Nephron progenitor cell (in vitro differentiated cells): ENCODE measurements around the gene CABP5.

Experiments
- DNase-seq: peaks from one replicate; pipeline ENCODE4 v3.0.0; 2021
- H3K27ac Mint-ChIP-seq: 2 replicates; pipeline ENCODE4 v1.8.0; 2021; ENCODE audit warnings: mild to moderate bottlenecking, moderate library complexity, mixed read lengths
- H3K27me3 Mint-ChIP-seq: 2 replicates; pipeline ENCODE4 v1.8.0; 2021; ENCODE audit warnings: mild to moderate bottlenecking, low read depth, mixed read lengths; ENCODE audit not compliant: poor library complexity
- H3K36me3 Mint-ChIP-seq: 2 replicates; pipeline ENCODE4 v1.8.0; 2021; ENCODE audit warnings: low read depth, mixed read lengths
- H3K4me1 Mint-ChIP-seq: 2 replicates; pipeline ENCODE4 v1.8.0; 2021; ENCODE audit warnings: mixed read lengths
- H3K4me3 Mint-ChIP-seq: 2 replicates; pipeline ENCODE4 v1.8.0; 2021; ENCODE audit warnings: mild to moderate bottlenecking, moderate library complexity, mixed read lengths
- H3K9me3 Mint-ChIP-seq: 2 replicates; pipeline ENCODE4 v1.8.0; 2021; ENCODE audit warnings: mild to moderate bottlenecking, moderate library complexity, mixed read lengths
- TF ChIP-seq, protein P1 (sequence below): fragments of 200-600 bp; sonication (generic); IDR thresholded peaks from 2 replicates; pipeline ENCODE4 v1.5.0; 2021; ENCODE audit warnings: antibody characterized with exemption

CABP5 gene

DNA sequence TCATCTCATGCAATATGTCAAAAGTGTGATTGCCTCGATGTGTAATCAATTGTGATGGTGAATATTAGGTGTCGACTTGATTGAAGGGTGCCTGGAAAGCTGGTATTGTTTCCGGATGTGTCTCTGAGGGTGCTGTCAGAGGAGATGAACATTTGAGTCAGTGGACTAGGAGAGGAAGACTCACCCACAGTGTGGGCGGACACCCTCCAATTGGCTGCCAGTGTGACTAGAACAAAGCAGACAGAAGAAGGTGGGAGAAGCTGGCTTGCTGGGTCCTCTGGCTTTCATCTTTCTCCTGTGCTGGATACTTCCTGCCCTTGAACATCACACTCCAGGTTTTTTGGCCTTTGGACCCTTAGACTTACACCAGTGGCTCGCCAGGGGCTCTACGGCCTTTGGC lies 15.5 kb upstream of the CABP5 start:
- DNase-seq = no peak
- no peak overlapping the region for H3K27ac Mint-ChIP-seq
- peaks cover 5% of the 10 kb centered on the region for H3K4me1 Mint-ChIP-seq
- H3K9me3 Mint-ChIP-seq = peaks cover 8% of the 10 kb centered on the region
- H3K36me3 Mint-ChIP-seq = no peaks in the 10 kb centered on the region
- H3K4me3 Mint-ChIP-seq = no peak overlapping the region
- H3K27me3 Mint-ChIP-seq = peaks cover 46% of the 10 kb centered on the region
- TF ChIP-seq, protein P1, sequence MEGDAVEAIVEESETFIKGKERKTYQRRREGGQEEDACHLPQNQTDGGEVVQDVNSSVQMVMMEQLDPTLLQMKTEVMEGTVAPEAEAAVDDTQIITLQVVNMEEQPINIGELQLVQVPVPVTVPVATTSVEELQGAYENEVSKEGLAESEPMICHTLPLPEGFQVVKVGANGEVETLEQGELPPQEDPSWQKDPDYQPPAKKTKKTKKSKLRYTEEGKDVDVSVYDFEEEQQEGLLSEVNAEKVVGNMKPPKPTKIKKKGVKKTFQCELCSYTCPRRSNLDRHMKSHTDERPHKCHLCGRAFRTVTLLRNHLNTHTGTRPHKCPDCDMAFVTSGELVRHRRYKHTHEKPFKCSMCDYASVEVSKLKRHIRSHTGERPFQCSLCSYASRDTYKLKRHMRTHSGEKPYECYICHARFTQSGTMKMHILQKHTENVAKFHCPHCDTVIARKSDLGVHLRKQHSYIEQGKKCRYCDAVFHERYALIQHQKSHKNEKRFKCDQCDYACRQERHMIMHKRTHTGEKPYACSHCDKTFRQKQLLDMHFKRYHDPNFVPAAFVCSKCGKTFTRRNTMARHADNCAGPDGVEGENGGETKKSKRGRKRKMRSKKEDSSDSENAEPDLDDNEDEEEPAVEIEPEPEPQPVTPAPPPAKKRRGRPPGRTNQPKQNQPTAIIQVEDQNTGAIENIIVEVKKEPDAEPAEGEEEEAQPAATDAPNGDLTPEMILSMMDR = no peak

DNA sequence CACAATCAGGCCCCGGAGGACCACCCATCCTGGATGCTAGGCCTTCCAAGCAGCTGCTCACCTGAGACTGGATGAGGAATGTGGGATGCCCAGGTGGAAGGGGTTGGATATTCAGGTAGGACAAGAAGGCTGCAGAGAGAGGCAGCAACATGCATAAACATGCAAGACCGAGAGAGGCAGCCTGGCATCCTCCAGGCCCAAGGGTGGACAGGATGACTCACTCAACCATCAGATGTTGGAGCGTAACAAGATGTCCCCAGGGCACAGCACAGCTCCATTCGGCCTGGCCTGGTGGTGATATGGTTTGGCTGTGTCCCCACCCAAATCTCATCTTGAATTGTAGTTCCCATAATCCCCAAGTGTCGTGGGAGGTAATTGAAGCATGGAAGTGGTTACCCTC lies 10.0 kb upstream of the CABP5 start:
- Mint-ChIP-seq H3K27me3 (peaks cover 10% of the 10 kb centered on the region), H3K36me3 (no peaks in the 10 kb centered on the region), H3K9me3 (peaks cover 24% of the 10 kb centered on the region), H3K4me1 (no peaks in the 10 kb centered on the region), H3K4me3 (no peak overlapping the region), H3K27ac (no peak overlapping the region)
- DNase-seq = no peak
- TF ChIP-seq, protein P1 = no peak

DNA sequence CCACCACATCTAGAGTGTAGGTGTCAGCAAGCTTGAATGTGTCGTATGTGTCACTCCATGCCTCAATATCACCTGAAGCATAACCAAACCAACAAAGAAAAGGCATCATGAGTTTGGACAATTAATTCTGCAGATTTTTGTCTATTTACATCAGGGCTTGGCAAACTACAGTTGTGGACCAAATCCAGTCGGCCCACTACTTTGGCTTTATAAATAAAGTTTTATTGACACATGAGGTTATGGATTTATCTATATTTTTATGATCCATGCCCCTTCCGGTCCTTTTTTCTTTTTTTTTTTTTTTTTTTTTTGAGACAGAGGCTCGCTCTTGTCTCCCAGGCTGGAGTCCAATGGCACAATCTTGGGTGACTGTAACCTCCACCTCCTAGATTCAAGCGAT lies 9.2 kb upstream of the CABP5 start:
- Mint-ChIP-seq H3K9me3 (peaks cover 28% of the 10 kb centered on the region), H3K4me1 (no peaks in the 10 kb centered on the region), H3K36me3 (no peaks in the 10 kb centered on the region), H3K4me3 (no peak overlapping the region), H3K27me3 (peaks cover 10% of the 10 kb centered on the region), H3K27ac (no peak overlapping the region)
- no peak for DNase-seq
- TF ChIP-seq, protein P1 = no peak

- H3K9me3 Mint-ChIP-seq = peaks cover 31% of the 10 kb centered on the region
- DNase-seq = no peak
- TF ChIP-seq, protein P1 = no peak
- no peak overlapping the region for H3K27ac Mint-ChIP-seq
- H3K36me3 Mint-ChIP-seq = no peaks in the 10 kb centered on the region
- H3K27me3 Mint-ChIP-seq = peaks cover 10% of the 10 kb centered on the region
- H3K4me3 Mint-ChIP-seq = no peak overlapping the region
- H3K4me1 Mint-ChIP-seq = no peaks in the 10 kb centered on the region
Measured at GRCh38 chr19:48051335-48052033, 7.6 kb upstream of the CABP5 start.

DNA sequence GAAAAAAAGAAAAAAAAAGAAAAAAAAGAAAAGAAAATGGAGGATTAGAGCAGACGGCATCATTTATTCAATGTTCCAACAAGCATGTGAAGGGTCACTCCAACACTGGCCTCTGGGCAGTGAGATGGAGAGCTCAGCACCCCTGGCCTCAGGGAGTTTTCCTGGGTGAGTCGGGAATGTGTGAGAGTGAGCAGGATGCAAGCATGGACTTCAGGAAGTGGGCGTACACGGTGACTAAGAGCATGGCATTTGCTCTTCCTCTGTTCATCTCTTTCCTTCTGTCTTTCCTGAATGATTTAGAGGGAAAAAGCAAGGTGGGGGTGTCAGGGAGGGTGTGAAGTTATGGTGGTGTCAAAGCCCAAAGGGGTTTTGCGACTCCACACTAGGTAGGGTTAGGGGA lies 682 bp upstream of the CABP5 start:
- H3K27me3 Mint-ChIP-seq = peaks cover 29% of the 10 kb centered on the region
- peaks cover 41% of the 10 kb centered on the region for H3K9me3 Mint-ChIP-seq
- TF ChIP-seq, protein P1 = no peak
- H3K4me1 Mint-ChIP-seq = no peaks in the 10 kb centered on the region
- H3K27ac Mint-ChIP-seq = no peak overlapping the region
- H3K36me3 Mint-ChIP-seq = no peaks in the 10 kb centered on the region
- DNase-seq = no peak
- H3K4me3 Mint-ChIP-seq = no peak overlapping the region

- TF ChIP-seq, protein P1 = no peak
- DNase-seq = no peak
- H3K36me3 Mint-ChIP-seq = no peaks in the 10 kb centered on the region
Measured at GRCh38 chr19:48041877-48042580, 1.9 kb downstream of the CABP5 start.

More at GRCh38 chr19:48041877-48042580, 1.9 kb downstream of the CABP5 start:
- no peaks in the 10 kb centered on the region for H3K4me1 Mint-ChIP-seq
- no peak overlapping the region for H3K4me3 Mint-ChIP-seq
- peaks cover 34% of the 10 kb centered on the region for H3K27me3 Mint-ChIP-seq
- H3K9me3 Mint-ChIP-seq = peaks cover 32% of the 10 kb centered on the region
- no peak overlapping the region for H3K27ac Mint-ChIP-seq
